GM18508 (cell line): ENCODE data around the gene TINAGL1.

ENCODE experiments used
- ATAC-seq: cut with Tn5 transposase; IDR thresholded peaks from one replicate; pipeline ENCODE4 v1.9.1; 2021; ENCODE audit warnings: moderate number of reproducible peaks; ENCODE audit not compliant: insufficient read depth, unreplicated experiment

The TINAGL1 gene

DNA sequence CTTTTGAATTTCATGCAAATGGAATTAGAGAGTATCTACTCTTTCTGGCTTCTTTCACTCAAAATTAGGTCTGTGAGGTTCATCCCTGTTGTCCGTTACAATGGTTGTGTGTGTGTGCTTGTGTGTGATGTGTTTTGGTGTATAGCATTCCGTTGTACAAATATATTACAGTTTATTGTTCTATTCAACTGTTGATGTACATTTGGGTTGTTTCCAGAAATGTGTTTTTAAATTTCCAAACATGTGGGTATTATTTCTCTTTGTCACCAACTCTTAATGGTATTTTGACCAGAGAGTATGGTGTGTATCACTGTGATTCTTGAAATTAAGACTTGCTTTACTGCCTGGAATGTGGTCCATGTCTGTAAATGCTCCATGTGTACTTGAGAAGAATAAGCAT is 24.3 kb downstream of the TINAGL1 start:
- no peak for ATAC-seq

GRCh38 chr1:31602081-31602480 is 25.8 kb downstream of the TINAGL1 start:
- ATAC-seq, result no peak

GRCh38 chr1:31605908-31606427 is 29.7 kb downstream of the TINAGL1 start:
- ATAC-seq, result peak; percentile 55

GRCh38 chr1:31607360-31607759 is 31.0 kb downstream of the TINAGL1 start:
- no peak for ATAC-seq

GRCh38 chr1:31609514-31610118 is 33.3 kb downstream of the TINAGL1 start:
- ATAC-seq, result no peak

- no peak for ATAC-seq
Observed at GRCh38 chr1:31614414-31615005, 38.2 kb downstream of the TINAGL1 start.

DNA sequence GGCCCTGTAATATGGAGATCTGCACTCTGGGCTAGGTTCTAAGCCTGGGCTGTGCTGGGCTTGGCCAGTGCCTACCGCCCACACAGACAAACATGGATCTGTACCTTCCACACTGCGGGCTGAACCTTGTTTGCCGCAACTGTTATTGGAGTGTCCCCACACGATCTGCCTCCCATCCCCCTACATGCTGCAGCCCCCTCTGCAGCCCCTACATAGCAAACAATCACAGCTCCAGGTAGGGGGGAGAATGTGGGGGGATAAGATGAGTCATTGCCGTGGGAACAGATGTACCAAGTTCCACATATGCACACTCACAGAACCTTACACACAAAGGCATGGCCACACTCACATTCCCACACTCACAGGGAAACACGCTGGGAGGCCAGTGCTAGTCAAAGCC is 39.1 kb downstream of the TINAGL1 start:
- no peak for ATAC-seq

- ATAC-seq, result no peak
Observed at GRCh38 chr1:31615939-31616338, 39.6 kb downstream of the TINAGL1 start.

DNA sequence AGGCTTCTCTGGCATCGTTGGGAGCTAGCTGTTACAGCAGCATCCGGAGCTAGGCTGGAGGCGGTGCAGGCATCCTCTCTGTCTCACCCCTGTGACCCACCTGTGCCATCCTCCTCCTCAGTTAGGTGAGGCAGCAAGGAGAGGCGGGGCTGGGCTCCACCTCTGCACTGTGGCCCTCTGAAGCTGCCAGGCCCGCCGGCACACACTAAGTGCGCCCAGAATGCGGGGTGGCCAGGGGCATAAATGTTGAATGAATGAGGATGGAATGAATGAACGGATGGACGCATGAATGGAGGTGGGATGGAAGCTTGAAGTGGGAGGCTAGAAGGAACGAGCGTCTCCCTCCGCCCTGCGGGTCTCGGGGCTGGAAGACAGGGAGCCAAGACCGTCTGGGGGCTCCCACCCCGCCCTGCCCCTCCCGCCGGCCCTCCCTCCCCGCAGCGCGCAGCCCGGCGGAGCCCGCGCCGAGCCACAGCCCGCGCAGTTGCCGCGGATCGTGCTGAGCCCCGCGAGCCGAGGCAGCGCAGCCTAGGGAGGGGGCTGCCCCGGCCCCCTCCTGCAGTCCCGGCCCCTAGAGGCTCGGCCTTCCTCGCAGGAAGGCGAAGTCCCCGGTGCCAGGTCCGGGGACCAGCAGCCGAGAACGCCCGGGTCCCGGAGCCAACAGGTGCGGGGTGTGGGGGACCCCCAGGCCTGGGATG is 41.1 kb downstream of the TINAGL1 start, which contains the start of gene HCRTR1:
Gene HCRTR1, plus strand, starts transcription at position 472 of the 698 bp plus-strand sequence. CDS start 1,504 bp downstream, outside the sequence.
- no peak for ATAC-seq

GRCh38 chr1:31617916-31618746 is 41.8 kb downstream of the TINAGL1 start:
- no peak for ATAC-seq

- no peak for ATAC-seq
Observed at GRCh38 chr1:31618916-31619846, 42.9 kb downstream of the TINAGL1 start.

GRCh38 chr1:31620631-31621497 is 44.5 kb downstream of the TINAGL1 start:
- no peak for ATAC-seq

DNA sequence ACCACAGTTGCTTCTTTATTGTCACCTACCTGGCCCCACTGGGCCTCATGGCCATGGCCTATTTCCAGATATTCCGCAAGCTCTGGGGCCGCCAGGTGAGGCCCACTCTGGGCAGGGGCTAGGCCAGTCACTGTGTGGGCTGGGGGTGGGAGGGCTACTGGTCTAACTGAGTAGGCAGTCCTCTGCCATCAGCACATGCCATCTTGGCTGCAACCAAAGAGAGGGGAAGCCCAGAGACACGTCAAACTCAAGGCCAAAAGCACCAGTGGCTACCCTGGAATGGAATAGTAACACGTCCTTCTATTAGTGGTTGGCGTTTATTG is 45.1 kb downstream of the TINAGL1 start:
- no peak for ATAC-seq

GRCh38 chr1:31621847-31622730 is 45.8 kb downstream of the TINAGL1 start:
- ATAC-seq, result no peak

DNA sequence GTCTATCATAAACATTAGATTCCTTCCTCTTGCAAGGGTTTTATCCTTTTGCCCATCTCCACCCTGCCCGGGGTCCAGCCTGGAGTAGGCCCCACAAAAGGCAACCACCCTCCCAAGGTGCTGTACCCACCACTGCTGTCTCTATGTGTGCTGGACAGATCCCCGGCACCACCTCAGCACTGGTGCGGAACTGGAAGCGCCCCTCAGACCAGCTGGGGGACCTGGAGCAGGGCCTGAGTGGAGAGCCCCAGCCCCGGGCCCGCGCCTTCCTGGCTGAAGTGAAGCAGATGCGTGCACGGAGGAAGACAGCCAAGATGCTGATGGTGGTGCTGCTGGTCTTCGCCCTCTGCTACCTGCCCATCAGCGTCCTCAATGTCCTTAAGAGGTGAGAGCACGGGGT is 47.0 kb downstream of the TINAGL1 start:
- no peak for ATAC-seq

GRCh38 chr1:31624309-31624708 is 48.0 kb downstream of the TINAGL1 start:
- no peak for ATAC-seq

DNA sequence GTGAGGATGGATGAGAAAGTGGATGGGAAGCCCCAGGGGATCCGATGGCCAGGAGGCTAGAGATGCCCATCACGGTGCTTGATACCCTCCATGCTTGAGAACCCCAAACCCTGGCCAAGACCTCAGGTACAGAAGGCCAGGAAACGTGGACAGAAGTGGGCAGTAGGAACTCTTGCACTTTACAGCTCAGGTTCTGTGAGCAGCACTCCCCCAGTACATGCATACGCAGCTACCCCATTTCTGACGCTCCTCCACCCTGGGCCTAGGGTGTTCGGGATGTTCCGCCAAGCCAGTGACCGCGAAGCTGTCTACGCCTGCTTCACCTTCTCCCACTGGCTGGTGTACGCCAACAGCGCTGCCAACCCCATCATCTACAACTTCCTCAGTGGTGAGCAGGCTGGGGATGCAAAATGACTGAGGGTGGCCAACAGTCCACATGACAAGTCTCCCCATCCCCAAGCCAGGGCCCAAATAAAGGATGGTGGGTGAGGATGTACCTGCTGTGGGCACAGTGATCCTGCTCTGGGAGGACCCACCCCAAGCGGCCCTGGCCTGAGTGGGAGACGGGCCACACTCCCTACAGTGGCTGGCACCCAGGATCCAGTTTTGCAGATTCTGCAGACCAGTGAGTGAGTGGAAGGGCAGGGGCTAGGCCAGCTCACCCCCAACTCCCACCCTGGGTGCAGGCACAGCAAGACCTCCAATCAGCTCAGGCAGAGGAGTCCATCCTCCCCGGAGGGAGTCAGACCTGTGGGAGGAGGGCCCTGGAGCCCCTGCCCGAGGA is 48.6 kb downstream of the TINAGL1 start:
- ATAC-seq, result no peak
